OCI-LY1 (cell line): ENCODE results near the gene FREY1.

Experiments
- H2AFZ ChIP-seq: fragments of 200-600 bp; sonication (generic), shearing (Covaris generic); 2 replicates; pipeline ENCODE4 v1.6.0; 2014; ENCODE audit warnings: antibody characterized with exemption, mild to moderate bottlenecking, low read length
- H3F3A ChIP-seq: fragments of 200-600 bp; sonication (generic), shearing (Covaris generic); 2 replicates; pipeline ENCODE4 v1.6.0; 2014; ENCODE audit warnings: mild to moderate bottlenecking, antibody characterized with exemption, low read length, moderate library complexity; ENCODE audit not compliant: insufficient read depth
- H3K27ac ChIP-seq: fragments of 200-600 bp; sonication (generic); 2 replicates; pipeline ENCODE4 v1.5.1; 2014; ENCODE audit warnings: low read length, mixed run types, mild to moderate bottlenecking, low read depth; ENCODE audit not compliant: poor library complexity, severe bottlenecking
- H3K27me3 ChIP-seq: fragments of 200-600 bp; sonication (generic); 2 replicates; pipeline ENCODE4 v1.6.0; 2014; ENCODE audit warnings: antibody characterized with exemption, mild to moderate bottlenecking, low read length, moderate library complexity; ENCODE audit not compliant: insufficient read depth
- H3K36me3 ChIP-seq: fragments of 200-600 bp; sonication (generic); 2 replicates; pipeline ENCODE4 v1.6.1; 2014; ENCODE audit warnings: mild to moderate bottlenecking, antibody characterized with exemption, low read length, moderate library complexity, mixed read lengths; ENCODE audit not compliant: insufficient read depth
- H3K4me1 ChIP-seq: fragments of 200-600 bp; sonication (generic); 2 replicates; pipeline ENCODE4 v1.5.1; 2014; ENCODE audit warnings: mild to moderate bottlenecking, low read length, moderate library complexity; ENCODE audit not compliant: insufficient read depth, severe bottlenecking
- H3K4me2 ChIP-seq: fragments of 200-600 bp; sonication (generic), shearing (Covaris generic); 2 replicates; pipeline ENCODE4 v1.6.1; 2014; ENCODE audit warnings: low read length
- H3K4me3 ChIP-seq: fragments of 200-600 bp; sonication (generic); 2 replicates; pipeline ENCODE4 v1.5.1; 2014; ENCODE audit warnings: low read length, low read depth, mild to moderate bottlenecking, mixed read lengths; ENCODE audit not compliant: poor library complexity, severe bottlenecking
- H3K79me2 ChIP-seq: fragments of 200-600 bp; shearing (Covaris generic); 2 replicates; pipeline ENCODE4 v1.6.1; 2016; ENCODE audit warnings: mixed run types, low read length, mixed read lengths; ENCODE audit not compliant: insufficient read depth
- H3K9ac ChIP-seq: fragments of 200-600 bp; sonication (generic), shearing (Covaris generic); 2 replicates; pipeline ENCODE4 v1.6.1; 2014; ENCODE audit warnings: mild to moderate bottlenecking, low read length, mixed read lengths
- H3K9me2 ChIP-seq: fragments of 200-600 bp; sonication (generic), shearing (Covaris generic); 2 replicates; pipeline ENCODE4 v1.6.1; 2014; ENCODE audit warnings: low read depth, mild to moderate bottlenecking, low read length, mixed read lengths
- H3K9me3 ChIP-seq: fragments of 200-600 bp; shearing (Covaris generic); 2 replicates; pipeline ENCODE4 v1.6.1; 2014; ENCODE audit warnings: low read length, mixed read lengths
- H4K20me1 ChIP-seq: fragments of 200-600 bp; sonication (generic), shearing (Covaris generic); 2 replicates; pipeline ENCODE4 v1.6.0; 2016; ENCODE audit warnings: mild to moderate bottlenecking, low read length; ENCODE audit not compliant: insufficient read depth
- EZH2 ChIP-seq: fragments of 200-600 bp; sonication (generic), shearing (Covaris generic); IDR thresholded peaks from 2 replicates; pipeline ENCODE4 v1.8.0; 2017; ENCODE audit warnings: borderline replicate concordance, mixed run types, mild to moderate bottlenecking, antibody characterized with exemption, low read length, moderate library complexity, mixed read lengths
- TF ChIP-seq, protein P1 (sequence below): fragments of 200-600 bp; sonication (generic), shearing (Covaris generic); IDR thresholded peaks from 2 replicates; pipeline ENCODE4 v1.5.1; 2017; ENCODE audit warnings: mild to moderate bottlenecking, antibody characterized with exemption, low read length, moderate library complexity, mixed read lengths

FREY1 gene

GRCh38 chr11:45889555-45889954, 17.5 kb downstream of the FREY1 start:
- Histone ChIP-seq H3K9ac (no peak overlapping the region), H4K20me1 (no peaks in the 10 kb centered on the region), H3K79me2 (no peaks in the 10 kb centered on the region), H3K9me3 (no peaks in the 10 kb centered on the region), H3K4me3 (no peak overlapping the region), H3K27ac (no peak overlapping the region), H3K4me1 (peaks cover 9% of the 10 kb centered on the region), H3F3A (no peaks in the 10 kb centered on the region), H3K4me2 (no peak overlapping the region), H2AFZ (no peak overlapping the region), H3K36me3 (no peaks in the 10 kb centered on the region), H3K9me2 (no peaks in the 10 kb centered on the region), H3K27me3 (peaks cover 4% of the 10 kb centered on the region; the same call in 1 of the 2 replicates)
- TF ChIP-seq, protein P1, sequence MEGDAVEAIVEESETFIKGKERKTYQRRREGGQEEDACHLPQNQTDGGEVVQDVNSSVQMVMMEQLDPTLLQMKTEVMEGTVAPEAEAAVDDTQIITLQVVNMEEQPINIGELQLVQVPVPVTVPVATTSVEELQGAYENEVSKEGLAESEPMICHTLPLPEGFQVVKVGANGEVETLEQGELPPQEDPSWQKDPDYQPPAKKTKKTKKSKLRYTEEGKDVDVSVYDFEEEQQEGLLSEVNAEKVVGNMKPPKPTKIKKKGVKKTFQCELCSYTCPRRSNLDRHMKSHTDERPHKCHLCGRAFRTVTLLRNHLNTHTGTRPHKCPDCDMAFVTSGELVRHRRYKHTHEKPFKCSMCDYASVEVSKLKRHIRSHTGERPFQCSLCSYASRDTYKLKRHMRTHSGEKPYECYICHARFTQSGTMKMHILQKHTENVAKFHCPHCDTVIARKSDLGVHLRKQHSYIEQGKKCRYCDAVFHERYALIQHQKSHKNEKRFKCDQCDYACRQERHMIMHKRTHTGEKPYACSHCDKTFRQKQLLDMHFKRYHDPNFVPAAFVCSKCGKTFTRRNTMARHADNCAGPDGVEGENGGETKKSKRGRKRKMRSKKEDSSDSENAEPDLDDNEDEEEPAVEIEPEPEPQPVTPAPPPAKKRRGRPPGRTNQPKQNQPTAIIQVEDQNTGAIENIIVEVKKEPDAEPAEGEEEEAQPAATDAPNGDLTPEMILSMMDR, result no peak
- TF ChIP-seq EZH2, result no peak

DNA sequence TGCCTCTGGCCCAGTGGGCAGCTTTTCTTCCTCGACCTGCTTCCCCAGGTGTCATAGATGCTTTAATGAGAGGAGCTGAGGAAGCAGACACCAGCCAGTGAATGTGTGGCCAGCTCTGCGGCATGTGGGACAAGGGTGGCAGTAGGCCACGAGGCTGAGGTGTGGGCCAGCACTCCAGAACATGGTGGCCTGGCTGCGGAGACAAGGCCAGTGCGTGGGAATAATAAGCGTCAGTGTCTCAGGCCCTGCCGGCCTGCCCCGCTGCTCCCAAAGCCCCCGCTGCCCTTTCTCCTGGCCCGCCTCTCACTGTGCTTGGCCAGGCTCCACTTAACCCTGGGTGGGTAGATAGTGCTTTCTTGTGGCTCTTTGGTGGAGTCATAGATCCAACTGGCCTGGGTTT, 19.5 kb downstream of the FREY1 start:
- no peak overlapping the region for H3K4me2 ChIP-seq
- TF ChIP-seq EZH2, result no peak
- TF ChIP-seq, protein P1, result no peak
- H2AFZ ChIP-seq, result no peak overlapping the region
- peaks cover 4% of the 10 kb centered on the region; the same call in 1 of the 2 replicates for H3K27me3 ChIP-seq
- H3K9me3 ChIP-seq, result no peaks in the 10 kb centered on the region
- H3K9me2 ChIP-seq, result no peaks in the 10 kb centered on the region
- H3K9ac ChIP-seq, result no peak overlapping the region
- H3F3A ChIP-seq, result no peaks in the 10 kb centered on the region
- no peak overlapping the region for H3K27ac ChIP-seq
- no peaks in the 10 kb centered on the region for H3K79me2 ChIP-seq
- no peaks in the 10 kb centered on the region for H4K20me1 ChIP-seq
- H3K4me1 ChIP-seq, result peaks cover 9% of the 10 kb centered on the region
- no peaks in the 10 kb centered on the region for H3K36me3 ChIP-seq
- no peak overlapping the region for H3K4me3 ChIP-seq

GRCh38 chr11:45886816-45887520, 20.1 kb downstream of the FREY1 start:
- no peaks in the 10 kb centered on the region for H3K79me2 ChIP-seq
- peaks cover 9% of the 10 kb centered on the region for H3K4me1 ChIP-seq
- no peak overlapping the region for H3K4me2 ChIP-seq
- H2AFZ ChIP-seq, result no peak overlapping the region
- no peak overlapping the region for H3K4me3 ChIP-seq
- H3K9me2 ChIP-seq, result no peaks in the 10 kb centered on the region
- TF ChIP-seq, protein P1, result no peak
- no peak for TF ChIP-seq EZH2
- H3F3A ChIP-seq, result no peaks in the 10 kb centered on the region
- H4K20me1 ChIP-seq, result no peaks in the 10 kb centered on the region
- H3K36me3 ChIP-seq, result no peaks in the 10 kb centered on the region
- H3K27ac ChIP-seq, result no peak overlapping the region
- H3K27me3 ChIP-seq, result peaks cover 4% of the 10 kb centered on the region; the same call in 1 of the 2 replicates
- no peak overlapping the region for H3K9ac ChIP-seq
- H3K9me3 ChIP-seq, result no peaks in the 10 kb centered on the region
